ACC112 (cell line): ENCODE data around the gene TNFSF13.

Source experiments
- H2AFZ ChIP-seq: fragments of 200-600 bp; sonication (generic); one replicate; pipeline ENCODE4 v1.6.0; 2017; ENCODE audit warnings: antibody characterized with exemption, low read length; ENCODE audit not compliant: unreplicated experiment
- H3K27ac ChIP-seq: fragments of 200-600 bp; sonication (generic); 2 replicates; pipeline ENCODE4 v1.5.1; 2014; ENCODE audit warnings: low read depth, mild to moderate bottlenecking, antibody characterized with exemption, low read length, moderate library complexity
- H3K27me3 ChIP-seq: fragments of 200-600 bp; sonication (generic); 2 replicates; pipeline ENCODE4 v1.6.1; 2014; ENCODE audit warnings: mild to moderate bottlenecking, antibody characterized with exemption, low read length, moderate library complexity, mixed read lengths; ENCODE audit not compliant: insufficient read depth
- H3K36me3 ChIP-seq: fragments of 200-600 bp; sonication (generic); 2 replicates; pipeline ENCODE4 v1.6.1; 2016; ENCODE audit warnings: mild to moderate bottlenecking, antibody characterized with exemption, low read length, moderate library complexity, mixed read lengths; ENCODE audit not compliant: insufficient read depth
- H3K4me1 ChIP-seq: fragments of 200-600 bp; sonication (generic); one replicate; pipeline ENCODE4 v1.6.1; 2016; ENCODE audit warnings: low read length, mixed read lengths; ENCODE audit not compliant: insufficient read depth, unreplicated experiment, control insufficient read depth
- H3K4me3 ChIP-seq: fragments of 200-600 bp; sonication (generic); 2 replicates; pipeline ENCODE4 v1.5.1; 2014; ENCODE audit warnings: mild to moderate bottlenecking, low read depth, low read length
- H3K79me2 ChIP-seq: fragments of 200-600 bp; sonication (generic); one replicate; pipeline ENCODE4 v1.6.0; 2016; ENCODE audit warnings: low read length; ENCODE audit not compliant: control insufficient read depth, unreplicated experiment, insufficient read depth

Gene TNFSF13

DNA sequence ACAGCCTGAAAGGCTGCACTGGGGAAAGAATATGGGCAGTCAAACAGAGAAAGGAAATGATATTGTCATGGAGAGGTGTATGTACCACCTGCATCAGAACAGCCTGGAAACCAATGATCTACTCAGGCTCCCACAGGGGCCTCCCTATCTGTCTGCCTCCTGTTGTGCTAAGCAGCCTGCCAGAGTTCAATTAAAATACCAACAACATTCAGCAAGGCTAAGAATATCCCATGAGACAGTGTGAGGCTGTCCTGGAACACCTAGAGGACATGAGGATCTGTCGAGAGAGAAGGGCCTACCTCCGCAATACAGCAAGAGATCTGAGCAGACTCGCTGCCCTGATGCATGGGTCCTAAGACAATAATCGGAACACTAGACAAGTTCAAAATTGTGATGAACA lies 47.7 kb downstream of the TNFSF13 start:
- H3K79me2 ChIP-seq, result peaks cover 33% of the 10 kb centered on the region
- H2AFZ ChIP-seq, result no peak overlapping the region
- H3K27me3 ChIP-seq, result no peaks in the 10 kb centered on the region
- no peaks in the 10 kb centered on the region for H3K4me1 ChIP-seq
- H3K36me3 ChIP-seq, result peaks cover 23% of the 10 kb centered on the region; the same call in 1 of the 2 replicates
- H3K27ac ChIP-seq, result no peak overlapping the region
- H3K4me3 ChIP-seq, result no peak overlapping the region

DNA sequence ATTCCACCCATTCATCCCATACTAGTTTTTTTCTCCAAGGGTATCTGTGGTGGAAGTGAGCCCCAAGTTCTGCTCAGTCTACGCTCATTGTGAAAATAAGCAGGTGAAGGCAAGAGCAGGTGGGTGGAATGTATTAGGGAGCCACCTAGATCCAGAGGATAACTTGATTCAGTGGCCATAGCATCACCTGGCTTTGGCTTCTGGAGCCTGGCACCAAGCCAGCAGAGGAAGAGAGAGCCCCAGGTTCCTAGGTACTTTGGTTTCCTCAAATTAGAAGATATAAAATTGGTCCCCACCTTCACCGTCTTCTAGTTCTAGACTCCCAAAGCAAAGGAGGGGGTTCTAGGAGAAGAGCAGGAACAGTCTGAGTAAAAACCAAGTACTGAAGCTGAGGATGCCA lies 52.1 kb downstream of the TNFSF13 start:
- peaks cover 15% of the 10 kb centered on the region; the same call in 1 of the 2 replicates for H3K36me3 ChIP-seq
- peaks cover 23% of the 10 kb centered on the region for H3K4me1 ChIP-seq
- H3K79me2 ChIP-seq, result peaks cover 62% of the 10 kb centered on the region
- H3K27ac ChIP-seq, result no peak overlapping the region
- no peak overlapping the region for H2AFZ ChIP-seq
- no peaks in the 10 kb centered on the region for H3K27me3 ChIP-seq
- H3K4me3 ChIP-seq, result no peak overlapping the region
